H1 (cell line): Measurements from ENCODE around the gene MRPS34. TPM values are rescaled to one million over a fixed set of nuclear protein-coding genes. Genes with fewer than 3 reads are reported as not detected.
A peak's percentile ranks its signal among the peaks of the same experiment; 100 is the strongest.

Source experiments
- CTCF ChIA-PET: fragments of 300-600 bp; sonication (Branson Sonifier 250); formaldehyde crosslinking; loops from one replicate; lab custom pipeline; 2021; ENCODE audit not compliant: partially characterized antibody; lab: Charles Lee
- POLR2A ChIA-PET: fragments of 300-600 bp; sonication (Branson Sonifier 250); formaldehyde crosslinking; loops from one replicate; lab custom pipeline; 2021; ENCODE audit warnings: inconsistent platforms; ENCODE audit not compliant: partially characterized antibody; lab: Charles Lee
- DNase-seq, 2 experiments: peaks; one replicate each; pipeline versions ENCODE4 v3.0.0 to v3.0.0-alpha.2; 2010 to 2022; ENCODE audit warnings: low spot score in 2 of 2, low read depth in 1 of 2, mixed read lengths in 1 of 2
- FAIRE-seq: peaks from 2 replicates; lab custom pipeline; 2011; peaks lifted over from hg19 to GRCh38; lab: Jason Lieb, UNC
- H2AFZ ChIP-seq: 2 replicates; pipeline ENCODE4 v1.8.1; 2012; ENCODE audit warnings: low read length, inconsistent platforms
- H2AK5ac ChIP-seq: 2 replicates; pipeline ENCODE4 v1.6.1; 2013; ENCODE audit warnings: low read depth, low read length
- H2BK120ac ChIP-seq: replicated peaks from 2 replicates; pipeline ENCODE3; 2013; ENCODE audit warnings: low read depth, low read length, inconsistent platforms
- H2BK12ac ChIP-seq: 2 replicates; pipeline ENCODE4 v1.6.1; 2013; ENCODE audit warnings: low read depth, low read length
- H2BK15ac ChIP-seq: 2 replicates; pipeline ENCODE4 v1.6.1; 2013; ENCODE audit warnings: low read length
- H2BK20ac ChIP-seq: 2 replicates; pipeline ENCODE4 v1.6.1; 2013; ENCODE audit warnings: low read length
- H2BK5ac ChIP-seq: 2 replicates; pipeline ENCODE4 v1.6.1; 2013; ENCODE audit warnings: low read depth, low read length
- H3K14ac ChIP-seq: 2 replicates; pipeline ENCODE4 v1.6.1; 2013; ENCODE audit warnings: inconsistent platforms; ENCODE audit not compliant: insufficient read length
- H3K18ac ChIP-seq: 2 replicates; pipeline ENCODE4 v1.6.1; 2013; ENCODE audit warnings: low read length; ENCODE audit errors: extremely low read depth
- H3K23ac ChIP-seq: 2 replicates; pipeline ENCODE4 v1.6.1; 2013; ENCODE audit warnings: inconsistent platforms; ENCODE audit not compliant: insufficient read length
- H3K23me2 ChIP-seq: 2 replicates; pipeline ENCODE4 v1.6.1; 2013; ENCODE audit warnings: low read depth, low read length
- H3K27ac ChIP-seq: 2 replicates; pipeline ENCODE4 v1.6.1; 2011; ENCODE audit warnings: low read depth, low read length, inconsistent platforms
- H3K27me3 ChIP-seq, 4 experiments: replicated peaks in 1 of 4; 1 replicate in 1 of 4; 2 replicates in 3 of 4; pipeline versions ENCODE4 v1.6.1 to v1.8.1; 2011 to 2013; ENCODE audit warnings: low read length in 3 of 4, mild to moderate bottlenecking in 3 of 4, inconsistent platforms in 2 of 4, mixed read lengths in 2 of 4, moderate library complexity in 1 of 4; ENCODE audit not compliant: control insufficient read depth in 3 of 4, insufficient read depth in 3 of 4; ENCODE audit errors: extremely low read depth in 1 of 4
- H3K36me3 ChIP-seq, 4 experiments: 2 replicates each; pipeline versions ENCODE4 v1.6.1 to v1.8.1; 2011 to 2013; ENCODE audit warnings: mild to moderate bottlenecking in 4 of 4, low read length in 3 of 4, moderate library complexity in 2 of 4, control low read depth in 1 of 4, inconsistent platforms in 1 of 4; ENCODE audit not compliant: insufficient read depth in 4 of 4, control insufficient read depth in 2 of 4
- H3K4ac ChIP-seq: replicated peaks from 2 replicates; pipeline ENCODE3; 2013; ENCODE audit warnings: low read length, low read depth, mixed read lengths, inconsistent platforms; ENCODE audit not compliant: insufficient read length
- H3K4me1 ChIP-seq, 4 experiments: replicated peaks in 1 of 4; 1 replicate in 1 of 4; 2 replicates in 3 of 4; pipeline versions ENCODE4 v1.6.1 to v1.8.1; 2011 to 2013; ENCODE audit warnings: low read length in 3 of 4, inconsistent platforms in 2 of 4, mixed read lengths in 1 of 4; ENCODE audit not compliant: insufficient read depth in 4 of 4, control insufficient read depth in 3 of 4
- H3K4me2 ChIP-seq, 2 experiments: 2 replicates each; pipeline versions ENCODE4 v1.6.1 to v1.8.1; 2011 to 2013; ENCODE audit warnings: low read depth in 2 of 2, low read length in 2 of 2, control low read depth in 1 of 2, inconsistent platforms in 1 of 2, mild to moderate bottlenecking in 1 of 2; ENCODE audit not compliant: insufficient read depth in 1 of 2
- H3K4me3 ChIP-seq, 4 experiments: fragments of 200-600, 300-600 bp in 1 of 4; sonication (generic), shearing (Covaris generic), sonication (Bioruptor Twin) in 1 of 4; 2 replicates each; pipeline versions ENCODE4 v1.5.1 to v1.8.1; 2011 to 2016; ENCODE audit warnings: low read length in 4 of 4, low read depth in 3 of 4, control low read depth in 2 of 4, inconsistent platforms in 2 of 4, mild to moderate bottlenecking in 2 of 4, mixed read lengths in 1 of 4, moderate library complexity in 1 of 4; ENCODE audit not compliant: insufficient read depth in 2 of 4; ENCODE audit errors: extremely low read depth in 1 of 4
- H3K56ac ChIP-seq: replicated peaks from 2 replicates; pipeline ENCODE3; 2013; ENCODE audit warnings: low read depth, mild to moderate bottlenecking, mixed read lengths, low read length, inconsistent platforms; ENCODE audit not compliant: insufficient read length
- H3K79me1 ChIP-seq: 2 replicates; pipeline ENCODE4 v1.6.1; 2013; ENCODE audit warnings: low read depth, low read length, control low read depth
- H3K79me2 ChIP-seq, 2 experiments: 2 replicates each; pipeline versions ENCODE4 v1.6.1 to v1.8.1; 2012 to 2013; ENCODE audit warnings: low read length in 2 of 2, mild to moderate bottlenecking in 2 of 2, inconsistent platforms in 1 of 2; ENCODE audit not compliant: insufficient read depth in 2 of 2, control insufficient read depth in 1 of 2
- H3K9ac ChIP-seq, 4 experiments: replicated peaks in 1 of 4; 1 replicate in 1 of 4; 2 replicates in 3 of 4; pipeline versions ENCODE4 v1.6.1 to v1.8.1; 2011 to 2013; ENCODE audit warnings: low read depth in 3 of 4, low read length in 3 of 4, control low read depth in 2 of 4, mild to moderate bottlenecking in 2 of 4, moderate library complexity in 2 of 4, inconsistent platforms in 1 of 4; ENCODE audit errors: extremely low read depth in 1 of 4
- H3K9me3 ChIP-seq, 2 experiments: 2 replicates each; pipeline versions ENCODE4 v1.6.1 to v1.8.1; 2012 to 2013; ENCODE audit warnings: mild to moderate bottlenecking in 2 of 2, moderate library complexity in 2 of 2, control low read depth in 1 of 2, inconsistent platforms in 1 of 2, low read depth in 1 of 2, low read length in 1 of 2, mixed read lengths in 1 of 2; ENCODE audit not compliant: insufficient read depth in 2 of 2
- H4K20me1 ChIP-seq, 2 experiments: replicated peaks in 1 of 2; 2 replicates each; pipeline versions ENCODE3 to v1.8.1; 2011 to 2013; ENCODE audit warnings: inconsistent platforms in 2 of 2, low read length in 2 of 2, mild to moderate bottlenecking in 1 of 2; ENCODE audit not compliant: insufficient read depth in 2 of 2, control insufficient read depth in 1 of 2
- H4K5ac ChIP-seq: 2 replicates; pipeline ENCODE4 v1.6.1; 2013; ENCODE audit warnings: low read length, low read depth, mixed read lengths, inconsistent platforms; ENCODE audit not compliant: insufficient read length
- H4K8ac ChIP-seq: 2 replicates; pipeline ENCODE4 v1.8.0; 2013; ENCODE audit warnings: mild to moderate bottlenecking, moderate library complexity, low read length, inconsistent platforms; ENCODE audit not compliant: insufficient read depth; ENCODE audit errors: extremely low read depth
- H4K91ac ChIP-seq: replicated peaks from 2 replicates; pipeline ENCODE3; 2013; ENCODE audit warnings: low read length, mixed read lengths, inconsistent platforms; ENCODE audit not compliant: insufficient read length
- SP4 ChIP-seq: IDR thresholded peaks from 2 replicates; pipeline ENCODE4 v1.6.1; 2012; ENCODE audit warnings: low read length, inconsistent platforms
- WGBS, 2 experiments: shearing (Covaris generic) in 1 of 2; methylation state at CpG; one replicate each; pipeline versions ENCODE4 v1.1.6 to v1.1.7; 2013 to 2015; ENCODE audit warnings: low lambda C conversion rate in 2 of 2, mixed read lengths in 2 of 2, inconsistent platforms in 1 of 2, low coverage in 1 of 2, missing lambda C conversion rate in 1 of 2; ENCODE audit not compliant: insufficient replicate concordance in 2 of 2, insufficient coverage in 1 of 2, insufficient read length in 1 of 2; ENCODE audit errors: extremely low coverage in 1 of 2, missing lambda C conversion rate in 1 of 2; 5-methylcytosine and 5-hydroxymethylcytosine counted together
- polyA plus RNA-seq, 7 experiments: library from polyadenylated mRNA; depleted of rRNA in 3 of 7; stranded (reverse) in 5 of 7; unstranded in 2 of 7; fragments of >200 nt in 5 of 7; fragments of 200-250 nt in 2 of 7; gene quantifications; 1 replicate in 5 of 7; 2 replicates in 1 of 7; 4 replicates in 1 of 7; pipeline versions ENCODE4 v1.2.1 to v1.2.3, GENCODE V29; 2011 to 2013; ENCODE audit warnings: missing spikeins in 2 of 7, mixed read lengths in 2 of 7
- total RNA-seq: library from RNA; stranded (reverse); fragmentation: NEBNext Ultra II Directional; extraction: Animal tissue kit (Norgen Biotek cat#: 25700); gene quantifications from 2 replicates; pipeline ENCODE4 v1.2.1, GENCODE V29; 2021

Gene MRPS34
- total and polyA plus RNA-seq, 2 of the 8 experiments (the other 6 are each of a cell fraction or from before 2014, with no cell fraction given): 168 to 252 TPM

GRCh38 chr16:1745900-1746692 is 26.8 kb downstream of the MRPS34 start:
- Histone ChIP-seq H4K8ac (peak overlapping the region; percentile 85), H2BK15ac (no peak overlapping the region), H2BK12ac (no peak overlapping the region), H3K23ac (no peak overlapping the region), H4K91ac (no peak overlapping the region), H3K4me1 (no peaks in the 10 kb centered on the region), H3K14ac (no peak overlapping the region), H2AK5ac (no peak overlapping the region), H3K27me3 (no peaks in the 10 kb centered on the region), H3K9ac (no peak overlapping the region), H2BK5ac (no peak overlapping the region), H3K23me2 (no peaks in the 10 kb centered on the region), H3K18ac (no peak overlapping the region), H3K56ac (no peak overlapping the region), H4K20me1 (peaks cover 0 to 6% of the 10 kb centered on the region in 2 experiments), H2AFZ (no peak overlapping the region), H3K4me3 (no peak overlapping the region), H3K4ac (no peak overlapping the region), H4K5ac (no peak overlapping the region)
- POLR2A ChIA-PET: interaction anchor here (0.7 to 5.5 kb wide), 5 partner anchors 9 to 23 kb away, joined by 3 to 18 read pairs (median 4); no protein-coding TSS in a partner anchor
- DNase-seq: no peak
- no peak for TF ChIP-seq SP4
- TF ChIP-seq, all 59 proteins: peak for 0
- H3K9me3 ChIP-seq: no peaks in the 10 kb centered on the region
- H3K4me2 ChIP-seq: no peak overlapping the region
- H2BK120ac ChIP-seq: no peak overlapping the region
- no peaks in the 10 kb centered on the region for H3K79me1 ChIP-seq
- no peaks in the 10 kb centered on the region for H3K79me2 ChIP-seq
- H2BK20ac ChIP-seq: no peak overlapping the region
- H3K36me3 ChIP-seq: peaks cover 0 to 12% (median 2%) of the 10 kb centered on the region in 4 experiments; a peak in 3 of 8 replicates
- CTCF ChIA-PET: interaction anchor here (0.6 to 3.1 kb wide), 5 partner anchors 9 to 191 kb away, joined by 3 to 12 read pairs (median 5); no protein-coding TSS in a partner anchor
- 88% methylated on average over 29 of the region's 29 CpGs; no CpG with 5 or more reads in 1 of the 2 experiments for WGBS, 2 experiments
- no peak overlapping the region for H3K27ac ChIP-seq
- no peak for FAIRE-seq
